SK-N-SH treated with all-trans-retinoic acid at 6 μM for 48 hours (cell line): ENCODE measurements around the gene SLC25A39.

Source experiments
- ARNTL ChIP-seq: fragments of 450-650 bp; formaldehyde crosslinking; IDR thresholded peaks from 2 replicates; pipeline ENCODE4 v1.5.0; 2020; ENCODE audit warnings: low read depth, mild to moderate bottlenecking, moderate library complexity, borderline replicate concordance
- ESRRG ChIP-seq: fragments of 250-450 bp; sonication (Bioruptor Pico); IDR thresholded peaks from 2 replicates; pipeline ENCODE4 v1.6.1; 2021; ENCODE audit warnings: mild to moderate bottlenecking
- OSR1 ChIP-seq: fragments of 250-450 bp; sonication (Bioruptor Pico); IDR thresholded peaks from 2 replicates; pipeline ENCODE4 v1.8.0; 2022; ENCODE audit warnings: moderate library complexity, mild to moderate bottlenecking, inconsistent platforms
- RARB ChIP-seq: fragments of 250-450 bp; sonication (Bioruptor Pico); IDR thresholded peaks from 2 replicates; pipeline ENCODE4 v1.8.0; 2021; ENCODE audit warnings: mild to moderate bottlenecking, moderate library complexity
- TOX ChIP-seq: fragments of 250-450 bp; sonication (Bioruptor Pico); IDR thresholded peaks from 2 replicates; pipeline ENCODE4 v1.8.0; 2021; ENCODE audit warnings: mild to moderate bottlenecking, moderate library complexity, borderline replicate concordance
- ZFP3 ChIP-seq: fragments of 250-450 bp; sonication (Bioruptor Pico); IDR thresholded peaks from 2 replicates; pipeline ENCODE4 v1.5.0; 2020; ENCODE audit warnings: mild to moderate bottlenecking, moderate library complexity
- ZFP30 ChIP-seq: fragments of 450-650 bp; formaldehyde crosslinking; IDR thresholded peaks from 2 replicates; pipeline ENCODE4 v1.5.0; 2022; ENCODE audit warnings: mild to moderate bottlenecking, moderate library complexity
- ZNF565 ChIP-seq: fragments of 450-650 bp; formaldehyde crosslinking; conservative IDR thresholded peaks from 2 replicates; pipeline ENCODE4 v1.5.0; 2020; ENCODE audit warnings: low read depth, mild to moderate bottlenecking, moderate library complexity
- ZNF8 ChIP-seq: fragments of 450-650 bp; formaldehyde crosslinking; IDR thresholded peaks from 2 replicates; pipeline ENCODE4 v1.5.0; 2020; ENCODE audit warnings: mild to moderate bottlenecking, moderate library complexity
- TF ChIP-seq, protein P1 (sequence below): fragments of 250-450 bp; sonication (Bioruptor Pico); IDR thresholded peaks from 2 replicates; pipeline ENCODE4 v1.8.0; 2020; ENCODE audit warnings: mild to moderate bottlenecking, moderate library complexity, borderline replicate concordance
- TF ChIP-seq, protein P2 (sequence below): fragments of 250-450 bp; sonication (Bioruptor Pico); IDR thresholded peaks from 2 replicates; pipeline ENCODE4 v1.8.0; 2021; ENCODE audit warnings: low read depth, mild to moderate bottlenecking, moderate library complexity, borderline replicate concordance
- TF ChIP-seq, protein P3 (sequence below): fragments of 250-450 bp; sonication (Bioruptor Pico); IDR thresholded peaks from 2 replicates; pipeline ENCODE4 v1.5.1; 2020; ENCODE audit warnings: low read depth, mild to moderate bottlenecking, moderate library complexity

DNA sequence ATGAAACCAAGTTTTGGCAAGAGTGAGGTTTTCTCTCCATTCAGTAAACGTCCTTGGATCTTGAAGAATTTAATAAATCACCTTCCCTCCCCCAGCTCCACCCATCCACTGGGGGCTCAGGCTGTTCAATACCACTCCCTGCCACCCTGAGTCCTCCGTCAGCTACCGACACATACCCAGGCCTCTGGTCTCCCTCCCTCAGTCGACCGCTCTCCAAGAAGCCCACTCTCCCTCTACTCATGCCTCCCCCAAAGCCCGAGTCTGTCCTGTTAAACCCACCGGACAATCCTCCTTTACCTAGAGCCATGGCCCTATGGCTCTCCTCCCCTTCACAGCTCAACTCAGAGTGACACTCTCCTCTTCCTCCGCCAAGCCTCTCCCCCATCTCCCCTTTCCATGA, 37.0 kb downstream of the SLC25A39 start:
- TF ChIP-seq ZFP3 (CRISPR knock-in tag): no peak
- TF ChIP-seq TOX (CRISPR knock-in tag): no peak
- TF ChIP-seq ZFP30 (CRISPR knock-in tag): no peak
- TF ChIP-seq ARNTL (CRISPR knock-in tag): no peak
- TF ChIP-seq RARB (CRISPR knock-in tag): no peak
- TF ChIP-seq, protein P1, sequence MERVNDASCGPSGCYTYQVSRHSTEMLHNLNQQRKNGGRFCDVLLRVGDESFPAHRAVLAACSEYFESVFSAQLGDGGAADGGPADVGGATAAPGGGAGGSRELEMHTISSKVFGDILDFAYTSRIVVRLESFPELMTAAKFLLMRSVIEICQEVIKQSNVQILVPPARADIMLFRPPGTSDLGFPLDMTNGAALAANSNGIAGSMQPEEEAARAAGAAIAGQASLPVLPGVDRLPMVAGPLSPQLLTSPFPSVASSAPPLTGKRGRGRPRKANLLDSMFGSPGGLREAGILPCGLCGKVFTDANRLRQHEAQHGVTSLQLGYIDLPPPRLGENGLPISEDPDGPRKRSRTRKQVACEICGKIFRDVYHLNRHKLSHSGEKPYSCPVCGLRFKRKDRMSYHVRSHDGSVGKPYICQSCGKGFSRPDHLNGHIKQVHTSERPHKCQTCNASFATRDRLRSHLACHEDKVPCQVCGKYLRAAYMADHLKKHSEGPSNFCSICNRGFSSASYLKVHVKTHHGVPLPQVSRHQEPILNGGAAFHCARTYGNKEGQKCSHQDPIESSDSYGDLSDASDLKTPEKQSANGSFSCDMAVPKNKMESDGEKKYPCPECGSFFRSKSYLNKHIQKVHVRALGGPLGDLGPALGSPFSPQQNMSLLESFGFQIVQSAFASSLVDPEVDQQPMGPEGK (CRISPR knock-in tag): no peak
- TF ChIP-seq, protein P2, sequence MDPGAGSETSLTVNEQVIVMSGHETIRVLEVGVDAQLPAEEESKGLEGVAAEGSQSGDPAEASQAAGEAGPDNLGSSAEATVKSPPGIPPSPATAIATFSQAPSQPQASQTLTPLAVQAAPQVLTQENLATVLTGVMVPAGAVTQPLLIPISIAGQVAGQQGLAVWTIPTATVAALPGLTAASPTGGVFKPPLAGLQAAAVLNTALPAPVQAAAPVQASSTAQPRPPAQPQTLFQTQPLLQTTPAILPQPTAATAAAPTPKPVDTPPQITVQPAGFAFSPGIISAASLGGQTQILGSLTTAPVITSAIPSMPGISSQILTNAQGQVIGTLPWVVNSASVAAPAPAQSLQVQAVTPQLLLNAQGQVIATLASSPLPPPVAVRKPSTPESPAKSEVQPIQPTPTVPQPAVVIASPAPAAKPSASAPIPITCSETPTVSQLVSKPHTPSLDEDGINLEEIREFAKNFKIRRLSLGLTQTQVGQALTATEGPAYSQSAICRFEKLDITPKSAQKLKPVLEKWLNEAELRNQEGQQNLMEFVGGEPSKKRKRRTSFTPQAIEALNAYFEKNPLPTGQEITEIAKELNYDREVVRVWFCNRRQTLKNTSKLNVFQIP (CRISPR knock-in tag): no peak
- TF ChIP-seq OSR1 (CRISPR knock-in tag): no peak
- TF ChIP-seq ZNF8 (CRISPR knock-in tag): no peak
- TF ChIP-seq, protein P3, sequence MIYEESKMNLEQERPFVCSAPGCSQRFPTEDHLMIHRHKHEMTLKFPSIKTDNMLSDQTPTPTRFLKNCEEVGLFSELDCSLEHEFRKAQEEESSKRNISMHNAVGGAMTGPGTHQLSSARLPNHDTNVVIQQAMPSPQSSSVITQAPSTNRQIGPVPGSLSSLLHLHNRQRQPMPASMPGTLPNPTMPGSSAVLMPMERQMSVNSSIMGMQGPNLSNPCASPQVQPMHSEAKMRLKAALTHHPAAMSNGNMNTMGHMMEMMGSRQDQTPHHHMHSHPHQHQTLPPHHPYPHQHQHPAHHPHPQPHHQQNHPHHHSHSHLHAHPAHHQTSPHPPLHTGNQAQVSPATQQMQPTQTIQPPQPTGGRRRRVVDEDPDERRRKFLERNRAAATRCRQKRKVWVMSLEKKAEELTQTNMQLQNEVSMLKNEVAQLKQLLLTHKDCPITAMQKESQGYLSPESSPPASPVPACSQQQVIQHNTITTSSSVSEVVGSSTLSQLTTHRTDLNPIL (CRISPR knock-in tag): no peak
- no peak for TF ChIP-seq ZNF565 (CRISPR knock-in tag)
- TF ChIP-seq ESRRG (CRISPR knock-in tag): no peak
